B cell (primary cell): ENCODE data around the gene FRMD3. TPM values are rescaled to one million over a fixed set of nuclear protein-coding genes. Genes with fewer than 3 reads are reported as not detected.

Experiments
- ATAC-seq: fragments of 200-7000 bp; cut with Tn5 transposase; one replicate; pipeline ENCODE4 v1.10.0; 2021; ENCODE audit warnings: low read depth, mild to moderate bottlenecking, moderate number of reproducible peaks, moderate library complexity
- CTCF ChIA-PET: fragments of 350-600 bp; sonication (Branson Sonifier 250); formaldehyde crosslinking; loops from one replicate; lab custom pipeline; 2021; ENCODE audit warnings: antibody characterized with exemption, inconsistent platforms; lab: Charles Lee
- POLR2A ChIA-PET: fragments of 350-600 bp; sonication (Branson Sonifier 250); formaldehyde crosslinking; loops from one replicate; lab custom pipeline; 2021; ENCODE audit warnings: antibody characterized with exemption; lab: Charles Lee
- DNase-seq: peaks from one replicate; pipeline ENCODE4 v3.0.0; 2013
- H2AFZ ChIP-seq: 2 replicates; pipeline ENCODE4 v1.6.1; 2012; ENCODE audit warnings: mild to moderate bottlenecking, low read depth, low read length; ENCODE audit not compliant: insufficient read depth, poor library complexity, severe bottlenecking
- H3K27ac ChIP-seq, 2 donors: 1 replicate in 1 of 2; 2 replicates in 1 of 2; pipeline ENCODE4 v1.5.1; 2012 to 2013; ENCODE audit warnings: low read length in 2 of 2, mild to moderate bottlenecking in 2 of 2, moderate library complexity in 1 of 2
- H3K27me3 ChIP-seq, 4 experiments: fragments of 200-600 bp in 1 of 4; sonication (generic) in 1 of 4; replicated peaks in 1 of 4; 1 replicate in 2 of 4; 2 replicates in 2 of 4; pipeline versions ENCODE4 v1.6.1 to v1.7.0; 2013 to 2016; ENCODE audit warnings: low read length in 3 of 4, mild to moderate bottlenecking in 2 of 4, mixed read lengths in 1 of 4, moderate library complexity in 1 of 4; ENCODE audit not compliant: insufficient read depth in 4 of 4, control insufficient read depth in 3 of 4; ENCODE audit errors: control extremely low read depth in 1 of 4
- H3K36me3 ChIP-seq, 2 experiments: replicated peaks in 1 of 2; 1 replicate in 1 of 2; 2 replicates in 1 of 2; pipeline versions ENCODE4 v1.6.1 to v1.7.1; 2013; ENCODE audit warnings: low read length in 1 of 2; ENCODE audit not compliant: insufficient read depth in 2 of 2, control insufficient read depth in 1 of 2; ENCODE audit errors: control extremely low read depth in 1 of 2, extremely low read depth in 1 of 2
- H3K4me1 ChIP-seq, 2 donors: fragments of 200-600 bp in 1 of 2; sonication (generic) in 1 of 2; 1 replicate in 1 of 2; 2 replicates in 1 of 2; pipeline versions ENCODE4 v1.5.1 to v1.6.1; 2013 to 2017; ENCODE audit warnings: low read length in 2 of 2; ENCODE audit not compliant: control insufficient read depth in 2 of 2, insufficient read depth in 2 of 2
- H3K4me2 ChIP-seq: replicated peaks from 2 replicates; pipeline ENCODE3; 2012; ENCODE audit warnings: mild to moderate bottlenecking, low read depth, low read length; ENCODE audit not compliant: poor library complexity, severe bottlenecking
- H3K4me3 ChIP-seq, 5 experiments: fragments of 200-600 bp in 1 of 5; sonication (generic) in 1 of 5; 1 replicate in 3 of 5; 2 replicates in 2 of 5; pipeline versions ENCODE4 v1.5.1 to v1.7.0; 2011 to 2016; ENCODE audit warnings: low read length in 4 of 5, mild to moderate bottlenecking in 4 of 5, low read depth in 2 of 5, control low read depth in 1 of 5, moderate library complexity in 1 of 5; ENCODE audit not compliant: insufficient read depth in 1 of 5; ENCODE audit errors: control extremely low read depth in 1 of 5, extremely low read depth in 1 of 5
- H3K79me2 ChIP-seq: fragments of 200-600 bp; sonication (generic); one replicate; pipeline ENCODE4 v1.6.0; 2016; ENCODE audit warnings: low read length; ENCODE audit not compliant: control insufficient read depth, insufficient read depth
- H3K9ac ChIP-seq: fragments of 200-600 bp; sonication (generic); 2 replicates; pipeline ENCODE4 v1.6.1; 2017; ENCODE audit warnings: mild to moderate bottlenecking, low read length, moderate library complexity
- H3K9me3 ChIP-seq, 3 donors: one replicate each; pipeline versions ENCODE4 v1.6.1 to v1.7.1; 2013; ENCODE audit warnings: low read length in 2 of 3; ENCODE audit not compliant: control insufficient read depth in 2 of 3, insufficient read depth in 1 of 3; ENCODE audit errors: control extremely low read depth in 1 of 3
- H4K20me1 ChIP-seq: 2 replicates; pipeline ENCODE4 v1.6.0; 2012; ENCODE audit warnings: mild to moderate bottlenecking, low read length; ENCODE audit not compliant: insufficient read depth, control insufficient read depth, poor library complexity, severe bottlenecking
- H3K27ac Mint-ChIP-seq: one replicate; pipeline ENCODE4 v1.8.0; 2021; ENCODE audit warnings: mixed read lengths
- H3K27me3 Mint-ChIP-seq: one replicate; pipeline ENCODE4 v1.8.0; 2021; ENCODE audit warnings: mixed read lengths
- H3K4me1 Mint-ChIP-seq: one replicate; pipeline ENCODE4 v1.8.0; 2021; ENCODE audit warnings: mixed read lengths
- H3K4me3 Mint-ChIP-seq: one replicate; pipeline ENCODE4 v1.8.0; 2021; ENCODE audit warnings: mixed read lengths
- H3K9me3 Mint-ChIP-seq: one replicate; pipeline ENCODE4 v1.8.0; 2022; ENCODE audit warnings: mixed read lengths; ENCODE audit not compliant: insufficient read depth
- CTCF ChIP-seq: fragments of 200-600 bp; IDR thresholded peaks from one replicate; pipeline ENCODE4 v1.8.0; 2022; ENCODE audit warnings: antibody characterized with exemption, mild to moderate bottlenecking
- EZH2 ChIP-seq: IDR thresholded peaks from 2 replicates; pipeline ENCODE4 v1.6.1; 2012; ENCODE audit warnings: borderline replicate concordance, low read depth, mild to moderate bottlenecking, moderate library complexity, low read length; ENCODE audit not compliant: insufficient read depth, poor library complexity, severe bottlenecking
- WGBS: methylation state at CpG from one replicate; pipeline ENCODE4 v1.1.5; 2013; ENCODE audit warnings: missing lambda C conversion rate; ENCODE audit not compliant: insufficient coverage; 5-methylcytosine and 5-hydroxymethylcytosine counted together
- intact Hi-C: fragments of 100-400 bp; cut with micrococcal nuclease; formaldehyde crosslinking; loops from one replicate; pipeline ENCODE4 v1.10.0; 2022
- polyA plus RNA-seq: library from polyadenylated mRNA; depleted of rRNA; stranded (reverse); fragments of >200 nt; gene quantifications from 2 replicates; pipeline ENCODE4 v1.2.3, GENCODE V29; 2012
- total RNA-seq, 2 donors: library from RNA; stranded (reverse); fragments of 120-200 nt in 1 of 2; gene quantifications; 1 replicate in 1 of 2; 2 replicates in 1 of 2; pipeline versions ENCODE4 v1.2.3 to v1.2.4, GENCODE V29; 2013 to 2022

FRMD3 gene
- total and polyA plus RNA-seq, 2 donors (not counting 1 experiment from before 2014, with no cell fraction given) = 0.37 to 0.49 TPM

- Mint-ChIP-seq H3K27ac (no peak overlapping the region), H3K4me3 (no peak overlapping the region), H3K27me3 (no peaks in the 10 kb centered on the region), H3K9me3 (no peaks in the 10 kb centered on the region), H3K4me1 (peaks cover 20% of the 10 kb centered on the region)
- ATAC-seq = no peak
- Histone ChIP-seq H3K9me3 (no peaks in the 10 kb centered on the region), H3K4me3 (no peak overlapping the region), H3K9ac (no peak overlapping the region), H3K36me3 (no peaks in the 10 kb centered on the region), H4K20me1 (no peaks in the 10 kb centered on the region), H3K79me2 (no peaks in the 10 kb centered on the region), H3K4me2 (no peak overlapping the region), H3K27me3 (no peaks in the 10 kb centered on the region), H3K27ac (no peak overlapping the region), H2AFZ (no peak overlapping the region), H3K4me1 (peaks cover 13 to 15% of the 10 kb centered on the region in 2 donors)
- TF ChIP-seq EZH2 (no peak), CTCF (no peak)
- POLR2A ChIA-PET = no interaction called here
- intact Hi-C loops = no loop called here
- WGBS = 93% methylated on average over 5 of the region's 7 CpGs
- no peak for DNase-seq
- CTCF ChIA-PET = no interaction called here
Measured at GRCh38 chr9:83469722-83470121, 68.5 kb downstream of the FRMD3 start.

- H3K4me1 Mint-ChIP-seq = peaks cover 15% of the 10 kb centered on the region
- peaks cover 12 to 14% of the 10 kb centered on the region in 2 donors for H3K4me1 ChIP-seq
Measured at GRCh38 chr9:83468821-83469220, 69.4 kb downstream of the FRMD3 start.

More at GRCh38 chr9:83468821-83469220, 69.4 kb downstream of the FRMD3 start:
- Mint-ChIP-seq H3K27me3 (no peaks in the 10 kb centered on the region), H3K9me3 (no peaks in the 10 kb centered on the region), H3K4me3 (no peak overlapping the region), H3K27ac (no peak overlapping the region)
- ChIA-PET CTCF (no interaction called here), POLR2A (no interaction called here)
- no peaks in the 10 kb centered on the region for H4K20me1 ChIP-seq
- H3K79me2 ChIP-seq = no peaks in the 10 kb centered on the region
- no peaks in the 10 kb centered on the region for H3K27me3 ChIP-seq
- no peak overlapping the region for H3K27ac ChIP-seq
- no peak overlapping the region for H3K9ac ChIP-seq
- WGBS = 91% methylated on average over 3 of the region's 3 CpGs
- no peak for TF ChIP-seq EZH2
- no peak for TF ChIP-seq CTCF
- no peaks in the 10 kb centered on the region for H3K36me3 ChIP-seq
- no peaks in the 10 kb centered on the region for H3K9me3 ChIP-seq
- no peak overlapping the region for H2AFZ ChIP-seq
- H3K4me2 ChIP-seq = no peak overlapping the region
- ATAC-seq (no peak), DNase-seq (no peak)
- intact Hi-C loops = no loop called here
- H3K4me3 ChIP-seq = no peak overlapping the region
